GM19324 (cell line): ENCODE data around the gene KANSL3.
"Not testable (repeated sequence)": the region's sequence is repeated elsewhere in the genome, so short reads cannot be mapped to it uniquely, and the experiment has no call there.

ENCODE experiments used
- ATAC-seq: cut with Tn5 transposase; IDR thresholded peaks from one replicate; pipeline ENCODE4 v1.9.1; 2021; ENCODE audit warnings: mild to moderate bottlenecking, moderate library complexity; ENCODE audit not compliant: unreplicated experiment, low FRiP score

The KANSL3 gene

GRCh38 chr2:96564563-96564962, 73.5 kb downstream of the KANSL3 start:
- no peak for ATAC-seq

DNA sequence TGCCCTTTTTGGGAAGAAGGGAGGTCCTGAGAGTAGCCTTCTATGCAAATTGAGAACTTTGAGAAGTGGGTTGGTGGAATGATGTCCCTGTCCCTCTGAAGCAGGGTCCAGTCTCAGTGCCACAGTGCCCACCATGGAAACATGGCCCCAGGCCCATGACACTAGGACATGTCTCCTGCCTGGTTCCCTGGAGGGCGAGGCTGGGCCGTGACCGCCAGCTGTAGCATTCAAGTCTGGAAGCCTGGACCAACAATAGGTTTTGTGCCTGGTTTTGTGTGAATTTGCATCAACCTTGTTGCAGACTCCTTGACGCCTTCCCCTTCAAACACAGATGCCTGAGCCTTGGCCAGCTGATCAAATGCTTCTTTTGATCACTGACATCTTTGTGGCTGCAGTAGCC, 74.1 kb downstream of the KANSL3 start:
- no peak for ATAC-seq

DNA sequence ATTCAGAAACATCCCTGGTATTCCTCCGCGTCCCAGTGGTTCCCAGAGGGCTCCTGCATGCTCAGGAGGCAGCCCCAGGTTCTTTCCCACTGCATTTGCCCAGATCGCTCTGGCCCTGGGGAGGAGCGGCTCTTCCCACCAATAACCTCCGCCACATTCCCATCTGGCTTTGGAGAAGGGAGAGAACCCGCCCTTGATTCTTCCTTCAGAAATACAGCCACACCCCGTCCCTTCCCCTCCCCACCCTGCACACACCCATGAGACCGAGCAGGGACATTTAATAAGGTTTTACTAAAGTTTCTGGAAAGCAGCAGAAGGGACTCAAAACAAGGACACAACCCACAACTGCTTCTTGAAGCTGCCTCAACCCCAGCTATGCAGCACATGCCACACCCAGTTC, 79.6 kb downstream of the KANSL3 start:
- no peak for ATAC-seq

DNA sequence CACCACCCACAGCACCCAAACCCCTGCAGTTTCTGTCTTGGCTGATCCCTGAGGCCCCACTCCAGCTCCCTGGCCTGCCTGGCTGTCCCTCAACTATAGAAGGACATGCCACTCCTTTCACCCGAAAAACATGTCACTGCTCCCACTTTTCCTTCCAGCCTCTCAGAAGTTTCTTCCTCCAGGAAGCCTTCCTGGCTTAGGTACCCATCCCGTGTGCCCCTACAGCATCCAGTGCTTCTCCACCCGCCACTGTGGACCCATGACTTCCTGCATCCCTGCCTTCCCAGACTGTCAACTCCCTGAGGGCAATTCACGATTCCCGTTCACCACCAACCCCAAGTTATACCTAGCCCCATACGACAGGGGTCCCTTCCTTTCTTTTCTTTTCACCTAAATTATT, 80.1 kb downstream of the KANSL3 start:
- no peak for ATAC-seq

- ATAC-seq: not testable (repeated sequence)
Measured at GRCh38 chr2:96557421-96557820, 80.7 kb downstream of the KANSL3 start.

DNA sequence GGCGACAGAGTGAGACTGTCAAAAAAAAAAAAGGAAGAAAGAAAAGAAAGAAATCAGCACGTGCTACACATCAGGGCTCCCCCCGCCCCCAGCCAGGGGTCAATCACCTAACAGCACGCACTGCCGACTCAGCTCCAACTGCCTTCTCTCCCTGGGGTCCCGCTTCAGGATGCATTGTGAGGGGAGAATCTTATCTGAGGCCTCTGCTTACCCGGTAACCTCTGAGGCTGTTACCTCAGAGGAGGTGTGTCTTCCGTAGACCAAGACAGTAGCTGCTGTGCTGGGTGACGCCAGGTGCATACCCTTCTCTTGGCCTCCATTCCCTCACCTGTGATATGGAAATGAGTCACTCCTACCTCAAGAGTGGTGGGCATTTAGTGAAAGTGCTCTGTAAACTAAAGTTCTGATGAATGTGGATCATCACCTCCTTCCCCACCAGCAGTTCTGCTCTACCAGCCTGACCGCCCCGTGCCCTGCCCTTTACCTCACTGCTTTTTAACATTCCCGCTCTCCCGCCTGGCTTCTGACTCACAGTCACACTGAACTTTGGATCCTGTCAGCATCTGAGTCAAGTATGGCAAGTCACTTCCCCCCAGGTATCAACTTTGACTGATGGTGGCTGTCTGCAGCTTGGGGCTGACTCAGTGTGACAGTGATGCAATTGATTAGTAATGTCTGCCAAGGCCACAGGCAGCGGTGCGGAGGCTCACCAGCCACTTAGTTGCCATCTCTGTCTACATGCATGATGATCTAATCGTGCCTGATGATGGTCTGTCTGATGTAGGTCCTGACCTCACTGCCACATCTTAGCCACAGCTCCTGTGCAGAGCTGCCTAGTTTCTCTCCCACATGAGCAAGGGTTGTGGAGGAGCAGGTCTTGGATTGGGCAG, 81.4 kb downstream of the KANSL3 start:
- ATAC-seq: no peak

GRCh38 chr2:96555146-96555610, 82.9 kb downstream of the KANSL3 start:
- no peak for ATAC-seq

DNA sequence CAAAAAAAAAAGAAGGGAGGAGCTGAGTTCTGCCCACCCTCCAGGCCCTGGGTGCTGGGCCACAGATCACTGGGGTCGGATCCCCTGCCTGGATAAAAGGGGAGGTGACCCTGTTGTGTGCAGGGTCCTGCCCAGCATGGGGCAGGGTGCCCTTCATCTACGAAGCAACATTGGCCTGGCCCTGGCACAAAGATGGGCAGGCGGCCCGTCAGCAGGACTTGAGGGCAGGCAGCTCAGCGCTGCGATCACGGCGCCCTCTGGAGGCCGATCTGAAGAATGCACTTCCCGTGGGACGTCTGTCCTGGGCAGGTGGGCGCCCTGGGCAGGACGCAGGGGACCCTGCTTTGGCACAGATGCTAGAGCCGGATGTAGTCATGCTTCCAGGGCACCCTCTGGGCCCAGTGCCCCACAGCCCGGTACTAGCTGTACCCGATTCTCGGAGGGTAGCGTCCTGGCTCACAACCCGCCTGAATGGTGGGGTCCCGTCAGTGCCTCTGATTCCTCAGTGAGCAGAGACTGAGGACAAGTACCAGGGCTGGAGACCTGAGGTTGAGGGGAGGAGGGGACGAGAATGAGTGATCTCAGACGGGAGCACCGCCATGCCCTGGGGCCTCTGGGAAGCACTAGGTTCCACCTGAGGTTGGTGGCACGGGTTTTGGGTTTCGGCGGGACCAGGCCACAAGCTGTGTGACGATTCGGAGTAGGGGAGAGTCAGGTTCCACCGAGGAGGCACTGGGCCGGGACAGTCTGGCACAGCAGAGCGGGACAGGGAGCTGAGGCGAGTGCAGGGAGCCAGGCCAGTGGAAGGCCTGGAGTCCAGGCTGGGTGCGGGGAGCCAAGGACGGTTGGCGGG, 83.6 kb downstream of the KANSL3 start:
- peak; percentile 38 for ATAC-seq

GRCh38 chr2:96553957-96554292, 84.2 kb downstream of the KANSL3 start:
- ATAC-seq: not testable (repeated sequence)

GRCh38 chr2:96553176-96553956, 84.7 kb downstream of the KANSL3 start:
- ATAC-seq: no peak

DNA sequence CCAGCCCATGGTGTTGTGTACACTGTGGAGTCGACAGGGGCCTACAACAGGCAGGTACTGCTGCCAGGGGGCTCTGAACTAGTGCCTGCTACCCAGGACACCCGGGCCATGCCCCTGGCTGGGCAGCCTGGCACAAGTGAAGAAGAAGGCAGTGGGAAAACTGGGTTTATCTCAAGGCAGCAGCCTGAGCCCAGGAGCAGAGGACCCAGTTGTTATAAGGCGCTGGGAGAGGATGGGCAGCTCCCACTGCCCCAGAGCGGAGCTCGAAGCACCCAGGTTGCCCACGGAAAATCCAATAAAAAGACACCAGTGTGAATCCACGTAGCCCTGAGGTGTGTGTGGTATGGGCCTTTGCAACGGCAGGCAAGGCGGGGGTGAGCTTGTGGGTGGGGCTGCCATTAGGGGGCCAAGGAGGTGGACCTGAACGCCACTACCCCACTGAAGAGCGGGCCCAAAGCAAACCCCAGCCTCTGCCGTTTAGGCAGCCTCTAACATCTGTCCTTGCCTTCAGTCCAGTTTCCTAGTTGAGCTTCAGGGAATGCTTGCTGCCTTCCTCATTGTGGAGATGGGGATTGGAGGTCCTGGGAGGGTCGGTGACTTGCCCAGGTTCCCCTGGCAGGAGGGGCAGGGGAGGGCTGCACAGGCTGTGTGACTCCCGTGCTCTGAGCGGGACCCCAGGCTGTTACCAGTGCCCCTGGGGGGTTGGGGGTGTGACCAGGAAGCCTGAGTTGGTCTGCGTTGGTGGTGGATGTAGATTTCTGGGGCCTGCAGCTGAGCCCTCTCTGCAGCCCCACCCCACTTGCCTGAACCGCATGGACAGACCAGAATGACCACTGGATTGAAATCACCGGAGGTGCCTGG, 85.6 kb downstream of the KANSL3 start:
- ATAC-seq: no peak

- no peak for ATAC-seq
Measured at GRCh38 chr2:96551605-96552314, 86.4 kb downstream of the KANSL3 start.

DNA sequence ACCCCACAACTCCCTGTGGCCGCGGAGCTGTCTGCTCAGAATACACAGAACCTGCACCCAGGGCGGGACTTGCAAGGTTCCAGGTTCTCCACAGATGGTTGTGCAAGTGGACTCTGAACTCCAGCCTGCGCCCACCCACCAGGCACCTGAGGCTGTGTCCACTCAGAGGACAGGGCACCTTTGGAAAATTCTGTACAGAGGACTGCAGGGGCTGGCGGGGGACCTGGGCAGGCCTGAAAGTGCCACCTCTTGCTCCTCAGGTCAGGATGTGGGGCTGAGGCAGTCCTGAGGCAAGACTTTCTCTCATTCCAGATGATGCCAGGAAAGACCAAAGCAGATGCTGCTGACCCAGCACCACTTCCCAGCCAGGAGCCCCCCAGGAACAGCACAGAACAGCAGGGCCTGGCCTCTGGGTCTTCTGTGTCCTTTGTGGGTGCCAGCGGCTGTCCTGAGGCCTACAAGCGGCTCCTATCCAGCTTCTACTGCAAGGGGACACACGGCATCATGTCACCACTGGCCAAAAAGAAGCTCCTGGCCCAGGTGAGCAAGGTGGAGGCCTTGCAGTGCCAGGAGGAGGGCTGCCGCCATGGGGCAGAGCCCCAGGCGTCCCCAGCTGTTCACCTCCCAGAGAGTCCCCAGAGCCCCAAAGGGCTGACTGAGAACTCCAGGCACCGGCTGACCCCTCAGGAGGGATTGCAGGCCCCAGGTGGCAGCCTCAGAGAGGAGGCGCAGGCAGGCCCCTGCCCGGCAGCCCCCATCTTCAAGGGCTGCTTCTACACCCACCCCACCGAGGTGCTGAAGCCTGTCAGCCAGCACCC, 87.1 kb downstream of the KANSL3 start:
- ATAC-seq: no peak

DNA sequence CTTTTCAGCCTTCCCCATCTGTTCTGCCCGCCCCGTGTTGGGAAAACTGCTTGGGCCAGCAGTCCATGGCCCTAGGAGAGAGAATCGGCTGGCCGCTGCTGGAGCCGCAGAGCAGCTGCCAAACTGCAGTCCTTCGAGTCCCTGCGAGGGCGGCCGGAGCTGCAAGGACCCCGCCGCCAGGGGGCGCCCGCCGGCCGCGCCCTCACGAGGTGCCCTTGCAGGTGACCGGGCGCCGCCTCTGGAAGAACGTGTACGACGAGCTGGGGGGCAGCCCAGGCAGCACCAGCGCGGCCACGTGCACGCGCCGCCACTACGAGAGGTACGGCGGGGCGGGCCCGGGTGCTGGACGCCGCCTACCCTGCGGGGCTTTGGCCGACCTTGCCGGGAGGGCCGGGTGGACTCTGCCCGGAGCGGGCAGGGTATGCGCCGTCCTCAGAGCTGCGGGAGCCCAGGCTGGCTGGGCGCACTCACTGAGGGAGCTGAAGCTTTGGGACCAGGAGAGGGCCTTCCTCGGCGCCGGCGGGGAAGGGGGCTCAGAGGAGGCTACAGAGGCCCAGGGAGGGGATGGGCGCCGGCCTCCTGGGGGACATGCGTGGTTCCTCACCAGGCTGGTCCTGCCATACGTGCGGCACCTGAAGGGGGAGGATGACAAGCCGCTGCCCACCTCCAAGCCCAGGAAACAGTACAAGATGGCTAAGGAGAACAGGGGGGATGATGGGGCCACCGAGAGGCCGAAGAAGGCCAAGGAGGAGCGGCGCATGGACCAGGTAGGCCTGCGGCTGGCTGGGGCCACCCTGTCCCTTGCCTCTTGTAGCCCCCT, 87.9 kb downstream of the KANSL3 start:
- ATAC-seq: no peak

DNA sequence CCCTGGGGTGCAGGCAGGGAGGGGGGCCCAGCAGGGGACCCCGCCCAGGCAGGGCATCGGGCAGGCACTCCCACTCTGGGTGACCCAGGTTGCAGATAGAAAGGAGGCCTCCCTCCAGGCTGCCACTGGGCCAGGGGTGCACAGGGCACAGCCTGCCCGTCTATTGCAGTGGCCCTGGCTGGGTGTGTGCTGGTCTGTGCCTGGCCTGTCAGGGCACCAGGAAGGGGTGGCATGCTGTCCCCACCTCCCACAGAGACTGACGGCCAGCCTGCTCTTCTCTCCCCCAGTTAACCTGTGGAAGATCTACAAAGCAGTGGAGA, 88.7 kb downstream of the KANSL3 start:
- no peak for ATAC-seq

DNA sequence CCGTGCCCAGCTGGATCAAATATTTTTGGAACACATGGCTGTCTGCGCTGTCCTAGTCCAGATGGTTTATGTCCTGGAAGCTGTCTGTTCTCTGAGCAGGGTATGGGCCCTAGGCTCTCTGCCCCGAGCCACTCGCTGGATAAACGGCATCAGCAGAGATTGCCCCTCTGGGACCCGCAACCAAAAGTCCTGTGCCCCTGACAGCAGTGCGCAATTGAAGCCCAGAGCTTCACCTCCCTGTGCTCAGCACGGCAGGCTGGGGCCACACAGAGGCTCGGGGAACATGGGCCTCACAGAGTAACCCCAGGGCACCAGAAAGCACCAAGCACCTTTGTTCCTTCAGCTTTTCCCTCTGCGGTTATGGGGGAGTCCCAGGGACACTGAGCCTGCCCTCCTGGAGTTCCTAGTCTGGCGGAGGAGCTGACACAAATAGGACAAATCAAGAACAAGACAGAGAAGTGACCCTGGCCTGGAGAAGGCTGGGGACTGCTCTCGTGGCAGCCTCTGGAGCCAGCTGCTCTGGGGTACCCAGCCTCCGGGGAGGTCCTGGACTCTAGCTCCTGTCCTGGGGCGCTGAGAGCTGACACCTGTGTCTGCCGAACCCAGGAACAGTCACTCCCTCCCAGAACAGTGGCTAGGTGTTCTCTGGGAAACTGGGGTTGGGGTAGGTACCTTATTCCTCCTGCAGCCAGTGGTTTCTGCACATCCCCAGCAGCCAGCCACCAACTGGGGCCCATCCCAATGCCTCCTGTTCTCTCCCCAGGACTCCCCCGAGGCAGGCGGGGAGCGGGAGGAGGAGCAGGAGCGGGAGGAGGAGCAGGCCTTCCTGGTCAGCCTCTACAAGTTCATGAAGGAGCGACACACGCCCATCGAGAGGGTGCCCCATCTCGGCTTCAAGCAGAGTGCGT, 89.3 kb downstream of the KANSL3 start:
- ATAC-seq: no peak

DNA sequence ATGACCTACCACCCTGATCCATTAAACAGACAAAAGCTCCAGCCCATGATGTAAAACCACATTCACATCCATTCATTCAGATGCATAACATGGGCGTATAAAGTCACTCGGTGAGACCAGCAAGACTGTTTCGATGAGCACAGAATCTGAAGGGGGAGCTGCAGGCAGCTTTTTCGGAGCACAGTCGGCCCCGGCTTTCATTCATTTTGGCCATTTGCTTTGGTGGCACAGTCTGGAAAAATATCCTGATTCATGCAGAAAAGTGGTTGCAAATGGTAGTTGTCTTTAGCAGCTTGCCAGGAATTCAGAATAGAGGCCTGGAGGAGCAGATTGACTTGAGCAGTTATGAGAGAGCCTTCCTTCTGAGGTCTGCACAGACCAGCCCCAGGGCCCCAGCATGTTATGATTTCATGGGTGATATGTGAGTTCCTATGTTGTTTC, 90.4 kb downstream of the KANSL3 start:
- ATAC-seq: no peak
